Endothelial cell of umbilical vein (primary cell): ENCODE data around the gene RBM17. TPM values are rescaled to one million over a fixed set of nuclear protein-coding genes. Genes with fewer than 3 reads are reported as not detected.

Experiments used
- BruUV-seq: library from RNA; stranded (reverse); fragments of 400-500 nt; replicated peaks from 2 replicates; lab custom pipeline; 2021; lab: Mats Ljungman, UMichigan
- CTCF ChIA-PET: fragments of 300-600, 350-600 bp; sonication (Branson Sonifier 250); formaldehyde crosslinking; loops from one replicate; lab custom pipeline; 2021; ENCODE audit warnings: antibody characterized with exemption, inconsistent platforms; lab: Charles Lee
- POLR2A ChIA-PET: fragments of 300-600, 350-600 bp; sonication (Branson Sonifier 250); formaldehyde crosslinking; loops from one replicate; lab custom pipeline; 2021; ENCODE audit warnings: antibody characterized with exemption, inconsistent platforms; lab: Charles Lee
- DNase-seq: peaks from one replicate; pipeline ENCODE4 v3.0.0-alpha.2; 2011; ENCODE audit warnings: low read depth, low spot score
- FAIRE-seq: peaks from 2 replicates; lab custom pipeline; 2011; peaks lifted over from hg19 to GRCh38; lab: Jason Lieb, UNC
- H2AFZ ChIP-seq: 2 replicates; pipeline ENCODE4 v1.6.0; 2012; ENCODE audit warnings: low read depth, low read length, control low read depth, inconsistent platforms
- H3K27ac ChIP-seq: 2 replicates; pipeline ENCODE4 v1.5.1; 2011; ENCODE audit warnings: low read depth, mild to moderate bottlenecking, control low read depth, low read length, moderate library complexity; ENCODE audit not compliant: insufficient read depth
- H3K27me3 ChIP-seq, 2 experiments: 2 replicates each; pipeline versions ENCODE4 v1.6.0 to v1.6.1; 2011; ENCODE audit warnings: low read length in 2 of 2, mixed read lengths in 1 of 2; ENCODE audit not compliant: control insufficient read depth in 2 of 2, insufficient read depth in 2 of 2
- H3K36me3 ChIP-seq, 2 experiments: 2 replicates in 1 of 2; 3 replicates in 1 of 2; pipeline ENCODE4 v1.5.1; 2011; ENCODE audit warnings: low read length in 2 of 2, mild to moderate bottlenecking in 1 of 2, moderate library complexity in 1 of 2; ENCODE audit not compliant: control insufficient read depth in 2 of 2, insufficient read depth in 2 of 2; ENCODE audit errors: extremely low read depth in 1 of 2
- H3K4me1 ChIP-seq: 3 replicates; pipeline ENCODE4 v1.5.1; 2011; ENCODE audit warnings: mild to moderate bottlenecking, low read length; ENCODE audit not compliant: control insufficient read depth, insufficient read depth; ENCODE audit errors: extremely low read depth
- H3K4me2 ChIP-seq: 2 replicates; pipeline ENCODE4 v1.6.1; 2011; ENCODE audit warnings: low read length, control low read depth, mixed read lengths; ENCODE audit not compliant: insufficient read depth
- H3K4me3 ChIP-seq, 3 experiments: fragments of 200-600 bp in 1 of 3; sonication (generic), shearing (Covaris generic) in 1 of 3; replicated peaks in 1 of 3; 2 replicates each; pipeline ENCODE4 v1.5.1; 2011 to 2016; ENCODE audit warnings: control low read depth in 3 of 3, low read length in 3 of 3, mild to moderate bottlenecking in 2 of 3, inconsistent platforms in 1 of 3, low read depth in 1 of 3, moderate library complexity in 1 of 3; ENCODE audit not compliant: insufficient read depth in 1 of 3
- H3K79me2 ChIP-seq: 2 replicates; pipeline ENCODE4 v1.6.0; 2012; ENCODE audit warnings: low read length, inconsistent platforms; ENCODE audit not compliant: control insufficient read depth, insufficient read depth
- H3K9ac ChIP-seq: replicated peaks from 2 replicates; pipeline ENCODE3; 2011; ENCODE audit warnings: low read length, control low read depth; ENCODE audit not compliant: insufficient read depth; ENCODE audit errors: extremely low read depth
- H3K9me1 ChIP-seq: replicated peaks from 3 replicates; pipeline ENCODE4 v1.6.0; 2011; ENCODE audit warnings: mild to moderate bottlenecking, low read length; ENCODE audit not compliant: control insufficient read depth, insufficient read depth; ENCODE audit errors: extremely low read depth
- H3K9me3 ChIP-seq: replicated peaks from 2 replicates; pipeline ENCODE4 v1.5.1; 2012; ENCODE audit warnings: low read length, inconsistent platforms; ENCODE audit not compliant: control insufficient read depth, insufficient read depth
- H4K20me1 ChIP-seq: replicated peaks from 2 replicates; pipeline ENCODE3; 2011; ENCODE audit warnings: mild to moderate bottlenecking, low read length; ENCODE audit not compliant: control insufficient read depth, insufficient read depth; ENCODE audit errors: extremely low read depth
- CTCF ChIP-seq, 2 donors: IDR thresholded peaks; 1 replicate in 1 of 2; 2 replicates in 1 of 2; pipeline ENCODE4 v1.5.1; 2011; ENCODE audit warnings: low read length in 2 of 2, mild to moderate bottlenecking in 2 of 2, moderate library complexity in 2 of 2, control low read depth in 1 of 2, inconsistent platforms in 1 of 2, low read depth in 1 of 2; ENCODE audit not compliant: insufficient read depth in 1 of 2; ENCODE audit errors: extremely low read depth in 1 of 2
- EZH2 ChIP-seq: IDR thresholded peaks from 2 replicates; pipeline ENCODE4 v1.6.1; 2012; ENCODE audit warnings: borderline replicate concordance, low read depth, mild to moderate bottlenecking, moderate library complexity, low read length, inconsistent platforms; ENCODE audit not compliant: severe bottlenecking
- FOS ChIP-seq: IDR thresholded peaks from 2 replicates; pipeline ENCODE4 v1.6.1; 2011; ENCODE audit warnings: mild to moderate bottlenecking, low read length, moderate library complexity, borderline replicate concordance; ENCODE audit not compliant: insufficient read depth
- GATA2 ChIP-seq: IDR thresholded peaks from 2 replicates; pipeline ENCODE4 v1.7.0; 2011; ENCODE audit warnings: low read depth, mild to moderate bottlenecking, moderate library complexity, mixed read lengths, low read length; ENCODE audit not compliant: insufficient read length, insufficient read depth
- JUN ChIP-seq: IDR thresholded peaks from 2 replicates; pipeline ENCODE4 v1.6.1; 2011; ENCODE audit warnings: borderline replicate concordance, low read depth; ENCODE audit not compliant: insufficient read length, insufficient read depth
- MAX ChIP-seq: IDR thresholded peaks from 2 replicates; pipeline ENCODE4 v1.6.1; 2011; ENCODE audit not compliant: insufficient read depth, insufficient read length
- MYC ChIP-seq: IDR thresholded peaks from one replicate; pipeline ENCODE4 v1.6.1; 2011; ENCODE audit warnings: mild to moderate bottlenecking, low read depth, low read length
- POLR2A ChIP-seq: IDR thresholded peaks from 2 replicates; pipeline ENCODE4 v1.6.1; 2012; ENCODE audit warnings: low read depth, mild to moderate bottlenecking, control low read depth, low read length
- POLR2AphosphoS5 ChIP-seq: IDR thresholded peaks from 2 replicates; pipeline ENCODE4 v1.6.1; 2012; ENCODE audit warnings: low read depth, mild to moderate bottlenecking, control low read depth, low read length, moderate library complexity; ENCODE audit not compliant: insufficient read depth
- dilution Hi-C: fragments of 300-500 bp; cut with MboI; formaldehyde crosslinking; loops from one replicate; pipeline ENCODE4 v1.15.0; 2019; ENCODE audit warnings: low sequenced_read_pairs; ENCODE audit not compliant: extremely low pct_ligation_motif_present
- intact Hi-C: fragments of 100-400 bp; cut with micrococcal nuclease; formaldehyde crosslinking; loops from one replicate; pipeline ENCODE4 v1.10.0; 2022
- polyA plus RNA-seq, 4 experiments: library from polyadenylated mRNA; depleted of rRNA in 3 of 4; stranded (reverse) in 3 of 4; unstranded in 1 of 4; fragments of >200 nt; gene quantifications; 2 replicates each; pipeline versions ENCODE4 v1.2.1 to v1.2.3, GENCODE V29; 2011 to 2012; ENCODE audit warnings: missing spikeins in 1 of 4
- total RNA-seq: library from RNA; stranded (reverse); gene quantifications from 2 replicates; pipeline ENCODE4 v1.2.3, GENCODE V29; 2021

The RBM17 gene
- total and polyA plus RNA-seq, 2 donors (not counting 3 experiments of a cell fraction or from before 2014, with no cell fraction given), result 23.1 to 148 TPM

GRCh38 chr10:6138456-6138855, 49.6 kb downstream of the RBM17 start:
- ChIA-PET CTCF (interaction anchor here (1.2 to 1.4 kb wide), 2 partner anchors 12 to 263 kb away, joined by 3 to 4 read pairs; no protein-coding TSS in a partner anchor), POLR2A (no interaction called here)
- BruUV-seq, result no TSS peak
- no peak overlapping the region for H2AFZ ChIP-seq
- DNase-seq (no peak), FAIRE-seq (no peak)
- intact Hi-C loops (no loop called here), dilution Hi-C loops (no loop called here)
- no peak overlapping the region for H3K4me3 ChIP-seq
- peaks cover 5% of the 10 kb centered on the region for H3K4me1 ChIP-seq
- H3K9ac ChIP-seq, result no peak overlapping the region
- H3K36me3 ChIP-seq, result no peaks in the 10 kb centered on the region
- H3K27me3 ChIP-seq, result peaks cover 2 to 9% of the 10 kb centered on the region in 2 experiments
- TF ChIP-seq POLR2AphosphoS5 (no peak), POLR2A (no peak), FOS (no peak), MAX (no peak), MYC (no peak), EZH2 (no peak), CTCF (IDR thresholded peaks at IDR 0.05; ENCODE audit: extremely low read depth in 1 of 2, insufficient read depth in 1 of 2, low read depth in 1 of 2, low read length in 2 of 2) (no peak), GATA2 (no peak), JUN (no peak)
- no peaks in the 10 kb centered on the region for H4K20me1 ChIP-seq
- H3K9me3 ChIP-seq, result no peaks in the 10 kb centered on the region
- H3K27ac ChIP-seq, result no peak overlapping the region
- no peaks in the 10 kb centered on the region for H3K79me2 ChIP-seq
- no peaks in the 10 kb centered on the region for H3K9me1 ChIP-seq
- no peak overlapping the region for H3K4me2 ChIP-seq
